GM23248 (cell line): ENCODE results near the gene GATD1.

Source experiments
- EZH2 ChIP-seq: fragments of 200-600 bp; sonication (generic); IDR thresholded peaks from 2 replicates; pipeline ENCODE4 v1.6.1; 2018; ENCODE audit warnings: antibody characterized with exemption, mild to moderate bottlenecking; ENCODE audit not compliant: insufficient read depth, poor library complexity, severe bottlenecking
- EZH2phosphoT487 ChIP-seq: fragments of 200-600 bp; sonication (generic); IDR thresholded peaks from 2 replicates; pipeline ENCODE4 v1.6.1; 2018; ENCODE audit warnings: antibody characterized with exemption, moderate library complexity, mild to moderate bottlenecking, low read depth; ENCODE audit not compliant: insufficient read depth

GRCh38 chr11:813072-813455, 35.8 kb upstream of the GATD1 start:
- no peak for TF ChIP-seq EZH2phosphoT487
- no peak for TF ChIP-seq EZH2
